GM12878 (cell line): Measurements from ENCODE around the gene RPL27A. TPM values are rescaled to one million over a fixed set of nuclear protein-coding genes. Genes with fewer than 3 reads are reported as not detected.

Experiments used
- ATAC-seq: fragments of 200-7000 bp; cut with Tn5 transposase; 3 replicates; pipeline ENCODE4 v1.9.1; 2020; ENCODE audit warnings: mild to moderate bottlenecking, moderate library complexity
- BruUV-seq: library from RNA; stranded (reverse); fragments of 400-500 nt; replicated peaks from 2 replicates; lab custom pipeline; 2021; lab: Mats Ljungman, UMichigan
- CTCF ChIA-PET: fragments of 300-600 bp; sonication (Branson Sonifier 250); formaldehyde crosslinking; extraction: SDS; loops from one replicate; lab custom pipeline; 2021; ENCODE audit warnings: inconsistent platforms; lab: Yijun Ruan, JAX
- POLR2A ChIA-PET: fragments of 350-600 bp; formaldehyde crosslinking; extraction: SDS; loops from one replicate; lab custom pipeline; 2021; ENCODE audit warnings: inconsistent platforms; lab: Charles Lee
- RAD21 ChIA-PET: fragments of 300-600 bp; sonication (Branson Sonifier 250); formaldehyde crosslinking; loops from one replicate; lab custom pipeline; 2023; ENCODE audit warnings: antibody characterized with exemption; ENCODE audit not compliant: unreplicated experiment; lab: Charles Lee
- SMC1A ChIA-PET: fragments of 300-600 bp; sonication (Branson Sonifier 250); formaldehyde crosslinking; loops from one replicate; lab custom pipeline; 2023; ENCODE audit not compliant: unreplicated experiment, uncharacterized antibody; lab: Charles Lee
- DNase-seq: peaks from one replicate; pipeline ENCODE4 v3.0.0-alpha.2; 2011; ENCODE audit warnings: low read depth, low spot score
- FAIRE-seq: peaks from 3 replicates; lab custom pipeline; 2011; peaks lifted over from hg19 to GRCh38; lab: Jason Lieb, UNC
- H2AFZ ChIP-seq: 2 replicates; pipeline ENCODE4 v1.6.0; 2011; ENCODE audit warnings: low read depth, low read length, control low read depth; ENCODE audit not compliant: control insufficient read depth
- H3K27ac ChIP-seq: 2 replicates; pipeline ENCODE4 v1.5.1; 2011; ENCODE audit warnings: control low read depth; ENCODE audit not compliant: control insufficient read depth, insufficient read depth
- H3K27me3 ChIP-seq, 2 experiments: replicated peaks in 1 of 2; 2 replicates each; pipeline versions ENCODE4 v1.6.0 to v1.6.1; 2011; ENCODE audit warnings: low read length in 1 of 2; ENCODE audit not compliant: control insufficient read depth in 2 of 2, insufficient read depth in 2 of 2
- H3K36me3 ChIP-seq, 2 experiments: 2 replicates each; pipeline ENCODE4 v1.5.1; 2011; ENCODE audit warnings: low read length in 1 of 2; ENCODE audit not compliant: control insufficient read depth in 2 of 2, insufficient read depth in 2 of 2
- H3K4me1 ChIP-seq: 2 replicates; pipeline ENCODE4 v1.6.1; 2011; ENCODE audit warnings: mild to moderate bottlenecking, low read length, moderate library complexity, mixed read lengths; ENCODE audit not compliant: control insufficient read depth, insufficient read depth
- H3K4me2 ChIP-seq: 2 replicates; pipeline ENCODE4 v1.6.0; 2011; ENCODE audit warnings: control low read depth; ENCODE audit not compliant: control insufficient read depth, insufficient read depth
- H3K4me3 ChIP-seq: fragments of 200-600 bp; sonication (generic); 2 replicates; pipeline ENCODE4 v1.5.1; 2016
- H3K79me2 ChIP-seq: 2 replicates; pipeline ENCODE4 v1.6.0; 2011; ENCODE audit warnings: low read length; ENCODE audit not compliant: control insufficient read depth, insufficient read depth
- H3K9ac ChIP-seq: 2 replicates; pipeline ENCODE4 v1.8.0; 2011; ENCODE audit warnings: low read length, control low read depth, mixed read lengths; ENCODE audit not compliant: control insufficient read depth, insufficient read depth
- H3K9me3 ChIP-seq: replicated peaks from 3 replicates; pipeline ENCODE4 v1.5.1; 2011; ENCODE audit warnings: mild to moderate bottlenecking, low read length; ENCODE audit not compliant: control insufficient read depth, insufficient read depth
- H4K20me1 ChIP-seq: 2 replicates; pipeline ENCODE4 v1.6.0; 2011; ENCODE audit not compliant: control insufficient read depth, insufficient read depth
- ATF7 ChIP-seq: fragments of 450-650 bp; IDR thresholded peaks from 2 replicates; pipeline ENCODE4 v1.6.1; 2016; ENCODE audit warnings: low read depth, mild to moderate bottlenecking
- BCL3 ChIP-seq: IDR thresholded peaks from 2 replicates; pipeline ENCODE4 v1.6.1; 2011; ENCODE audit warnings: borderline replicate concordance, low read depth, mild to moderate bottlenecking, moderate library complexity, low read length; ENCODE audit not compliant: insufficient read depth, poor library complexity, severe bottlenecking
- CBX5 ChIP-seq: sonication (generic); IDR thresholded peaks from 2 replicates; pipeline ENCODE4 v1.6.1; 2016; ENCODE audit warnings: low read depth, moderate library complexity, mild to moderate bottlenecking, inconsistent platforms
- CREM ChIP-seq: IDR thresholded peaks from 2 replicates; pipeline ENCODE4 v1.6.1; 2014; ENCODE audit warnings: antibody characterized with exemption, low read depth
- CUX1 ChIP-seq: IDR thresholded peaks from 2 replicates; pipeline ENCODE4 v1.6.1; 2012; ENCODE audit warnings: improper control_type of control experiment, low read depth, low read length; ENCODE audit not compliant: insufficient replicate concordance
- LARP7 ChIP-seq: fragments of 450-650 bp; IDR thresholded peaks from 2 replicates; pipeline ENCODE4 v1.6.1; 2017; ENCODE audit warnings: mild to moderate bottlenecking
- MTA2 ChIP-seq: fragments of 450-650 bp; IDR thresholded peaks from 2 replicates; pipeline ENCODE4 v1.6.1; 2016; ENCODE audit warnings: low read depth, mild to moderate bottlenecking, moderate library complexity
- MTA3 ChIP-seq: IDR thresholded peaks from 2 replicates; pipeline ENCODE4 v1.6.1; 2012; ENCODE audit warnings: low read length, inconsistent platforms, borderline replicate concordance
- NR2C2 ChIP-seq: IDR thresholded peaks from 2 replicates; pipeline ENCODE4 v1.6.1; 2011; ENCODE audit warnings: borderline replicate concordance, low read depth; ENCODE audit not compliant: control insufficient read depth, insufficient read length
- RAD21 ChIP-seq: IDR thresholded peaks from 2 replicates; pipeline ENCODE4 v1.6.1; 2011; ENCODE audit warnings: mild to moderate bottlenecking, low read depth, low read length, moderate library complexity; ENCODE audit not compliant: insufficient read depth
- SMAD1 ChIP-seq: fragments of 450-650 bp; IDR thresholded peaks from 2 replicates; pipeline ENCODE4 v1.6.1; 2018; ENCODE audit warnings: mild to moderate bottlenecking, low read depth; ENCODE audit not compliant: partially characterized antibody
- TBL1XR1 ChIP-seq: IDR thresholded peaks from 2 replicates; pipeline ENCODE4 v1.6.1; 2012; ENCODE audit warnings: low read depth, low read length, improper control_type of control experiment
- YBX1 ChIP-seq: fragments of 450-650 bp; IDR thresholded peaks from 2 replicates; pipeline ENCODE4 v1.6.1; 2016; ENCODE audit warnings: antibody characterized with exemption
- ZBED1 ChIP-seq: IDR thresholded peaks from 2 replicates; pipeline ENCODE4 v1.6.1; 2016; ENCODE audit warnings: borderline replicate concordance
- ZNF687 ChIP-seq: fragments of 450-650 bp; IDR thresholded peaks from 2 replicates; pipeline ENCODE4 v1.6.1; 2017; ENCODE audit warnings: mild to moderate bottlenecking, moderate library complexity
- WGBS: methylation state at CpG from one replicate; pipeline ENCODE4 v1.1.6; 2016; ENCODE audit warnings: low lambda C conversion rate; ENCODE audit not compliant: insufficient replicate concordance, insufficient coverage; ENCODE audit errors: missing lambda C conversion rate; 5-methylcytosine and 5-hydroxymethylcytosine counted together
- in situ Hi-C: fragments of 300-500 bp; cut with MboI; formaldehyde crosslinking; loops from 9 replicates; pipeline ENCODE4 v1.14.3; 2018; ENCODE audit warnings: mixed read lengths
- intact Hi-C: fragments of 100-400 bp; cut with micrococcal nuclease; formaldehyde crosslinking; loops from one replicate; pipeline ENCODE4 v1.14.2; 2022; ENCODE audit not compliant: unreplicated experiment
- polyA plus RNA-seq, 11 experiments: library from polyadenylated mRNA; depleted of rRNA in 4 of 11; unstranded in 6 of 11; stranded (reverse) in 5 of 11; fragments of >200 nt; fragmentation: Nextera tagmentation in 4 of 11; fragmentation: Illumina TruSeq in 1 of 11; extraction: Ambion mirVana in 4 of 11; extraction: Trizol in 1 of 11; gene quantifications; 1 replicate in 1 of 11; 2 replicates in 10 of 11; pipeline versions ENCODE4 v1.2.1 to v1.2.3, GENCODE V29; 2011 to 2016; ENCODE audit warnings: inconsistent platforms in 2 of 11, missing spikeins in 2 of 11, low read depth in 1 of 11
- total RNA-seq, 4 experiments: library from RNA; depleted of rRNA in 3 of 4; stranded (reverse); fragments of >200 nt in 3 of 4; fragmentation: Illumina TruSeq in 1 of 4; extraction: Trizol in 1 of 4; gene quantifications; 2 replicates each; pipeline versions ENCODE4 v1.2.1 to v1.2.3, GENCODE V29; 2013 to 2021

The RPL27A gene
- total and polyA plus RNA-seq, 10 of the 15 experiments (the other 5 are each of a cell fraction or from before 2014, with no cell fraction given), result 978 to 4,776 (median 1,959) TPM

GRCh38 chr11:8685820-8686219 lies 3.2 kb downstream of the RPL27A start:
- in situ Hi-C loops, result no loop called here
- POLR2A ChIA-PET, result no interaction called here
- peak overlapping the region; percentile 40 for H3K27ac ChIP-seq
- H2AFZ ChIP-seq, result no peak overlapping the region
- SMC1A ChIA-PET, result no interaction called here
- peak overlapping the region; percentile 88 for H3K4me3 ChIP-seq
- peaks cover 5% of the 10 kb centered on the region; the same call in 1 of the 2 replicates for H4K20me1 ChIP-seq
- RAD21 ChIA-PET, result no interaction called here
- CTCF ChIA-PET, result interaction anchor here (1.6 kb wide), 1 partner anchor 273 kb away, joined by 7 read pairs; no protein-coding TSS in a partner anchor
- H3K4me1 ChIP-seq, result peaks cover 31% of the 10 kb centered on the region
- DNase-seq (no peak), FAIRE-seq (no peak), ATAC-seq (no peak)
- H3K27me3 ChIP-seq, result no peaks in the 10 kb centered on the region
- intact Hi-C loops, result loop anchor here (5.0 to 10.0 kb wide), 3 partner anchors 151 to 381 kb away; partner anchors contain the start of gene AKIP1
- BruUV-seq, result no TSS peak
- H3K79me2 ChIP-seq, result peaks cover 69% of the 10 kb centered on the region
- no peaks in the 10 kb centered on the region for H3K9me3 ChIP-seq
- peaks cover 8 to 23% of the 10 kb centered on the region in 2 experiments for H3K36me3 ChIP-seq
- WGBS, result 67% methylated on average over 2 of the region's 2 CpGs
- H3K4me2 ChIP-seq, result peak overlapping the region; percentile 81
- H3K9ac ChIP-seq, result peak overlapping the region; percentile 100; the same call in 1 of the 2 replicates
- no peak for TF ChIP-seq CUX1
- TF ChIP-seq NR2C2, result no peak
- TF ChIP-seq CREM, result no peak
- TF ChIP-seq CBX5, result no peak
- no peak for TF ChIP-seq ATF7
- TF ChIP-seq MTA3, result no peak
- TF ChIP-seq LARP7, result no peak
- TF ChIP-seq TBL1XR1, result no peak
- TF ChIP-seq SMAD1, result no peak
- no peak for TF ChIP-seq MTA2
- no peak for TF ChIP-seq ZNF687
- TF ChIP-seq RAD21, result no peak
- TF ChIP-seq ZBED1, result no peak
- TF ChIP-seq BCL3, result no peak
- no peak for TF ChIP-seq YBX1
